Astrocyte (in vitro differentiated cells and primary cell): ENCODE data around the gene ALCAM. TPM values are rescaled to one million over a fixed set of nuclear protein-coding genes. Genes with fewer than 3 reads are reported as not detected.

ENCODE experiments used
- DNase-seq: peaks from one replicate; pipeline ENCODE4 v3.0.0-alpha.2; 2010; ENCODE audit warnings: low read depth
- FAIRE-seq: peaks from 2 replicates; lab custom pipeline; 2011; peaks lifted over from hg19 to GRCh38; lab: Jason Lieb, UNC
- H2AFZ ChIP-seq: 2 replicates; pipeline ENCODE4 v1.6.0; 2012; ENCODE audit warnings: low read depth, low read length, inconsistent platforms
- H3K27ac ChIP-seq: 2 replicates; pipeline ENCODE4 v1.5.1; 2011; ENCODE audit warnings: low read depth, low read length, inconsistent platforms
- H3K27me3 ChIP-seq: 2 replicates; pipeline ENCODE4 v1.6.0; 2011; ENCODE audit warnings: low read length, inconsistent platforms; ENCODE audit not compliant: insufficient read depth
- H3K36me3 ChIP-seq: 2 replicates; pipeline ENCODE4 v1.5.1; 2011; ENCODE audit warnings: low read length, inconsistent platforms; ENCODE audit not compliant: insufficient read depth
- H3K4me1 ChIP-seq: 2 replicates; pipeline ENCODE4 v1.5.1; 2011; ENCODE audit warnings: low read length, inconsistent platforms; ENCODE audit not compliant: insufficient read depth
- H3K4me2 ChIP-seq: 2 replicates; pipeline ENCODE4 v1.6.0; 2012; ENCODE audit warnings: low read length, inconsistent platforms
- H3K4me3 ChIP-seq: 2 replicates; pipeline ENCODE4 v1.5.1; 2011; ENCODE audit warnings: low read depth, mild to moderate bottlenecking, low read length, inconsistent platforms; ENCODE audit not compliant: insufficient read depth
- H3K79me2 ChIP-seq: 2 replicates; pipeline ENCODE4 v1.6.0; 2012; ENCODE audit warnings: mild to moderate bottlenecking, low read length, inconsistent platforms; ENCODE audit not compliant: insufficient read depth
- H3K9ac ChIP-seq: 2 replicates; pipeline ENCODE4 v1.6.0; 2012; ENCODE audit warnings: mild to moderate bottlenecking, low read length, inconsistent platforms
- H3K9me3 ChIP-seq: 2 replicates; pipeline ENCODE4 v1.5.1; 2012; ENCODE audit warnings: low read depth, mild to moderate bottlenecking, low read length, inconsistent platforms; ENCODE audit not compliant: insufficient read depth
- H4K20me1 ChIP-seq: 2 replicates; pipeline ENCODE4 v1.6.0; 2012; ENCODE audit warnings: low read length, inconsistent platforms; ENCODE audit not compliant: insufficient read depth
- H3K27ac Mint-ChIP-seq: one replicate; pipeline ENCODE4 v1.8.0; 2021; ENCODE audit warnings: mild to moderate bottlenecking, mixed read lengths; ENCODE audit not compliant: unreplicated experiment
- H3K27me3 Mint-ChIP-seq: one replicate; pipeline ENCODE4 v1.8.0; 2021; ENCODE audit warnings: low read depth, mixed read lengths; ENCODE audit not compliant: unreplicated experiment
- H3K36me3 Mint-ChIP-seq: one replicate; pipeline ENCODE4 v1.8.0; 2021; ENCODE audit warnings: low read depth, mixed read lengths; ENCODE audit not compliant: unreplicated experiment
- H3K4me1 Mint-ChIP-seq: one replicate; pipeline ENCODE4 v1.8.0; 2021; ENCODE audit warnings: low read depth, mixed read lengths; ENCODE audit not compliant: unreplicated experiment
- H3K4me3 Mint-ChIP-seq: one replicate; pipeline ENCODE4 v1.8.0; 2021; ENCODE audit warnings: mild to moderate bottlenecking, moderate library complexity, mixed read lengths; ENCODE audit not compliant: unreplicated experiment
- H3K9me3 Mint-ChIP-seq: one replicate; pipeline ENCODE4 v1.8.0; 2021; ENCODE audit warnings: mild to moderate bottlenecking, mixed read lengths; ENCODE audit not compliant: unreplicated experiment
- EZH2 ChIP-seq: IDR thresholded peaks from 2 replicates; pipeline ENCODE4 v1.6.1; 2012; ENCODE audit warnings: mild to moderate bottlenecking, low read length, inconsistent platforms; ENCODE audit not compliant: insufficient read depth
- total RNA-seq: library from RNA; stranded (reverse); gene quantifications from 2 replicates; pipeline ENCODE4 v1.2.1, GENCODE V29; 2021
- TF ChIP-seq, protein P1 (sequence below): IDR thresholded peaks from 2 replicates; pipeline ENCODE4 v1.5.1; 2011; ENCODE audit warnings: low read depth, mild to moderate bottlenecking, inconsistent platforms, low read length, moderate library complexity; ENCODE audit not compliant: insufficient read depth

Gene ALCAM
- total RNA-seq, 1 donor from 2014 or later, result 154 TPM

DNA sequence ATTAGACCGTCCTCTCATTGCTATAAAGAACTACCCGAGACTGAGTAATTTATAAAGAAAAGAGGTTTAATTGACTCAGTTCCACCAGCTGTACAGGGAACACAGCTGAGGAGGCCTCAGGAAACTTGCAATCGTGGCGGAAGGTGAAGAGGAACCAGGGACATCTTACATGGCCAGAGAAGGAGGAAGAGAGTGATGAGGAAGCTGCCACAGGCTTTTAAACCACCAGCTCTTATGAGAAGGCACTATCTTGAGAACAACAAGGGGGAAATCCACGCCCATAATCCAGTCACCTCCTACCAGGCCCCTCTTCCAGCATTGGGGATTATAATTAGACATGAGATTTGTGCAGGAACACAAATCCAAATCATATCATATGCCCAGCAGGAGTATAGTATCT is 138.5 kb downstream of the ALCAM start:
- no peaks in the 10 kb centered on the region for H3K4me1 ChIP-seq
- H3K27me3 ChIP-seq, result no peaks in the 10 kb centered on the region
- H3K4me3 Mint-ChIP-seq, result no peak overlapping the region

DNA sequence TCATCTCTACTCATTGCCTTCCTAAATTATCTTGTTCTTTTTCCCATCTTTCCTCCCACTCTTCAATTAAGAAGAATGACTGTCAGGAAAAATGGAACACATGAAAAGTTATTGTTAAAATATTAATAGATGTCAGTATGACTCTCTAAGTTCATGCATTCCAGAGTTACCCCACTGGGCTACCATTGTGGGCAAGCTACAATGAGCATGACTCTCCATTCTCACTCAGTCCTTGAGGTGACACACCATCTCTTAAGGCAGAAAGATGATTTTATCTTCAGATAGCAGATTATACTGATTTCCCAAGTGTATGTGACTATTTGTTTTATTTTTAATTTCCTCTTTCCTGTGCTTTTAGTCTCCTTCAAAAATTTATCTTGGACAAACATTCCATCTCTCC is 144.3 kb downstream of the ALCAM start:
- H3K4me1 ChIP-seq, result peaks cover 11% of the 10 kb centered on the region
- Mint-ChIP-seq H3K4me1 (peaks cover 50% of the 10 kb centered on the region), H3K36me3 (no peaks in the 10 kb centered on the region), H3K4me3 (no peak overlapping the region), H3K9me3 (no peaks in the 10 kb centered on the region), H3K27me3 (no peaks in the 10 kb centered on the region), H3K27ac (no peak overlapping the region)
- no peak overlapping the region for H2AFZ ChIP-seq
- H3K4me3 ChIP-seq, result no peak overlapping the region
- H3K27me3 ChIP-seq, result no peaks in the 10 kb centered on the region
- DNase-seq, result peak; percentile 27
- H3K9ac ChIP-seq, result no peak overlapping the region
- no peak for TF ChIP-seq EZH2
- TF ChIP-seq, protein P1, sequence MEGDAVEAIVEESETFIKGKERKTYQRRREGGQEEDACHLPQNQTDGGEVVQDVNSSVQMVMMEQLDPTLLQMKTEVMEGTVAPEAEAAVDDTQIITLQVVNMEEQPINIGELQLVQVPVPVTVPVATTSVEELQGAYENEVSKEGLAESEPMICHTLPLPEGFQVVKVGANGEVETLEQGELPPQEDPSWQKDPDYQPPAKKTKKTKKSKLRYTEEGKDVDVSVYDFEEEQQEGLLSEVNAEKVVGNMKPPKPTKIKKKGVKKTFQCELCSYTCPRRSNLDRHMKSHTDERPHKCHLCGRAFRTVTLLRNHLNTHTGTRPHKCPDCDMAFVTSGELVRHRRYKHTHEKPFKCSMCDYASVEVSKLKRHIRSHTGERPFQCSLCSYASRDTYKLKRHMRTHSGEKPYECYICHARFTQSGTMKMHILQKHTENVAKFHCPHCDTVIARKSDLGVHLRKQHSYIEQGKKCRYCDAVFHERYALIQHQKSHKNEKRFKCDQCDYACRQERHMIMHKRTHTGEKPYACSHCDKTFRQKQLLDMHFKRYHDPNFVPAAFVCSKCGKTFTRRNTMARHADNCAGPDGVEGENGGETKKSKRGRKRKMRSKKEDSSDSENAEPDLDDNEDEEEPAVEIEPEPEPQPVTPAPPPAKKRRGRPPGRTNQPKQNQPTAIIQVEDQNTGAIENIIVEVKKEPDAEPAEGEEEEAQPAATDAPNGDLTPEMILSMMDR, result no peak
- no peaks in the 10 kb centered on the region for H4K20me1 ChIP-seq
- no peak for FAIRE-seq
- H3K36me3 ChIP-seq, result no peaks in the 10 kb centered on the region
- no peak overlapping the region for H3K27ac ChIP-seq
- peaks cover 86% of the 10 kb centered on the region for H3K79me2 ChIP-seq
- H3K9me3 ChIP-seq, result no peaks in the 10 kb centered on the region
- H3K4me2 ChIP-seq, result no peak overlapping the region

More for the DNA sequence above, 138.5 kb downstream of the ALCAM start:
- H3K9me3 Mint-ChIP-seq, result no peaks in the 10 kb centered on the region
- no peak overlapping the region for H3K27ac Mint-ChIP-seq
- no peaks in the 10 kb centered on the region for H3K36me3 Mint-ChIP-seq
- DNase-seq (no peak), FAIRE-seq (no peak)
- H3K9me3 ChIP-seq, result no peaks in the 10 kb centered on the region
- peaks cover 10% of the 10 kb centered on the region for H4K20me1 ChIP-seq
- H3K27ac ChIP-seq, result no peak overlapping the region
- peaks cover 78% of the 10 kb centered on the region for H3K79me2 ChIP-seq
- H3K36me3 ChIP-seq, result no peaks in the 10 kb centered on the region
- H3K27me3 Mint-ChIP-seq, result no peaks in the 10 kb centered on the region
- H3K4me1 Mint-ChIP-seq, result peaks cover 12% of the 10 kb centered on the region
- TF ChIP-seq, protein P1, result no peak
- TF ChIP-seq EZH2, result no peak
- no peak overlapping the region for H3K4me2 ChIP-seq
- no peak overlapping the region for H3K4me3 ChIP-seq
- H2AFZ ChIP-seq, result no peak overlapping the region
- no peak overlapping the region for H3K9ac ChIP-seq

DNA sequence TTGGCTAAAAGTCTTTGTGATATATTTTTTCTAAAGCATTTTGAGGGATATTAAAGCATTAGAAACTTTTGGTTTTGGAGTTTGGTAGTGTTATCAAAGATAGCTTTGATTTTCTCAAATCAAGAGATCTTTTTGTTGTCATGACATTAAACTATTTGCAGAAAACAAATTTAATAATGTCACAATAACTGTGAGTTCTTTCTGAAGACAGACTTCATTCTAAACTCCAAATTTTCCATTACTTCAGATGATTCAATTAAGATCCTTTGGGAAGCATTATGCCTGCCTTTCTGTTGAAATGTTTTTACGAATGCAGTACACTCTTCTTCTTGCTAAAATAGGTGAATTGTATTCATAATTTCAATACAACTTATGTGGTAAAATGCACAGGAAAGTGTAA is 145.4 kb downstream of the ALCAM start:
- Histone ChIP-seq H3K27ac (no peak overlapping the region), H3K9ac (no peak overlapping the region), H4K20me1 (no peaks in the 10 kb centered on the region), H3K4me2 (no peak overlapping the region), H3K9me3 (no peaks in the 10 kb centered on the region), H3K27me3 (no peaks in the 10 kb centered on the region), H3K4me3 (no peak overlapping the region), H3K4me1 (peaks cover 11% of the 10 kb centered on the region), H3K36me3 (no peaks in the 10 kb centered on the region), H3K79me2 (peaks cover 88% of the 10 kb centered on the region), H2AFZ (no peak overlapping the region)
- FAIRE-seq (peak; percentile 17), DNase-seq (no peak)
- Mint-ChIP-seq H3K27ac (peak overlapping the region; percentile 42), H3K4me3 (no peak overlapping the region), H3K27me3 (no peaks in the 10 kb centered on the region), H3K4me1 (peaks cover 50% of the 10 kb centered on the region), H3K9me3 (no peaks in the 10 kb centered on the region), H3K36me3 (no peaks in the 10 kb centered on the region)
- TF ChIP-seq, protein P1, result no peak
- no peak for TF ChIP-seq EZH2
